GM21576 (cell line): ENCODE data around the gene MAPKAPK3.
"Not testable (repeated sequence)": the region's sequence is repeated elsewhere in the genome, so short reads cannot be mapped to it uniquely, and the experiment has no call there.

Source experiments
- ATAC-seq: cut with Tn5 transposase; IDR thresholded peaks from one replicate; pipeline ENCODE4 v1.9.1; 2021; ENCODE audit warnings: mild to moderate bottlenecking, moderate library complexity; ENCODE audit not compliant: unreplicated experiment

The MAPKAPK3 gene

GRCh38 chr3:50676031-50676705, 59.2 kb downstream of the MAPKAPK3 start:
- ATAC-seq = no peak

GRCh38 chr3:50687127-50687751, 70.3 kb downstream of the MAPKAPK3 start:
- ATAC-seq = no peak

- ATAC-seq = no peak
These were observed 71.0 kb downstream of the MAPKAPK3 start for GRCh38 chr3:50687916-50688315.

GRCh38 chr3:50688602-50689001, 71.7 kb downstream of the MAPKAPK3 start:
- ATAC-seq = not testable (repeated sequence)

GRCh38 chr3:50689558-50689957, 72.6 kb downstream of the MAPKAPK3 start:
- ATAC-seq = no peak

- no peak for ATAC-seq
These were observed 78.1 kb downstream of the MAPKAPK3 start for GRCh38 chr3:50695031-50695430.

GRCh38 chr3:50696276-50696675, 79.3 kb downstream of the MAPKAPK3 start:
- no peak for ATAC-seq

GRCh38 chr3:50698269-50698668, 81.3 kb downstream of the MAPKAPK3 start:
- ATAC-seq = no peak
